HEK293 (cell line): ENCODE data around the gene TP53AIP1.

Experiments
- CTCF ChIP-seq: fragments of 450-650 bp; formaldehyde crosslinking; IDR thresholded peaks from 2 replicates; pipeline ENCODE4 v1.5.1; 2016; ENCODE audit warnings: missing biosample characterization, missing genetic modification characterization
- PBX3 ChIP-seq: sonication (generic); formaldehyde crosslinking; IDR thresholded peaks from 2 replicates; pipeline ENCODE4 v1.8.1; 2022; ENCODE audit warnings: mild to moderate bottlenecking, moderate library complexity, missing genetic modification reagents
- ZNF23 ChIP-seq: fragments of 450-650 bp; formaldehyde crosslinking; IDR thresholded peaks from 2 replicates; pipeline ENCODE4 v1.5.1; 2016; ENCODE audit warnings: missing biosample characterization, missing genetic modification characterization, borderline replicate concordance
- ZNF510 ChIP-seq: fragments of 450-650 bp; formaldehyde crosslinking; IDR thresholded peaks from 2 replicates; pipeline ENCODE4 v1.5.1; 2018; ENCODE audit warnings: mild to moderate bottlenecking, missing genetic modification characterization, missing biosample characterization; ENCODE audit not compliant: insufficient replicate concordance
- ZNF629 ChIP-seq: fragments of 450-650 bp; formaldehyde crosslinking; IDR thresholded peaks from 2 replicates; pipeline ENCODE4 v1.5.1; 2017; ENCODE audit warnings: missing biosample characterization, missing genetic modification characterization
- ZNF645 ChIP-seq: fragments of 450-650 bp; formaldehyde crosslinking; IDR thresholded peaks from 2 replicates; pipeline ENCODE4; 2016; ENCODE audit warnings: missing biosample characterization, missing genetic modification characterization
- ZNF785 ChIP-seq: fragments of 450-650 bp; formaldehyde crosslinking; IDR thresholded peaks from 2 replicates; pipeline ENCODE4 v1.5.1; 2016; ENCODE audit warnings: missing biosample characterization, missing genetic modification characterization

GRCh38 chr11:128981254-128981653, 38.6 kb upstream of the TP53AIP1 start:
- TF ChIP-seq ZNF510 (tag by site-specific recombination): no peak
- TF ChIP-seq CTCF (tag by site-specific recombination): no peak
- no peak for TF ChIP-seq ZNF23 (tag by site-specific recombination)
- no peak for TF ChIP-seq ZNF785
- TF ChIP-seq PBX3 (CRISPR knock-in tag): no peak
- TF ChIP-seq ZNF645 (tag by site-specific recombination): no peak
- no peak for TF ChIP-seq ZNF629
